ENCODE results near the gene C10orf62.
A peak's percentile ranks its signal among the peaks of the same experiment; 100 is the strongest.
"Not testable (repeated sequence)": the region's sequence is repeated elsewhere in the genome, so short reads cannot be mapped to it uniquely, and the experiment has no call there.

The C10orf62 gene, protein sequence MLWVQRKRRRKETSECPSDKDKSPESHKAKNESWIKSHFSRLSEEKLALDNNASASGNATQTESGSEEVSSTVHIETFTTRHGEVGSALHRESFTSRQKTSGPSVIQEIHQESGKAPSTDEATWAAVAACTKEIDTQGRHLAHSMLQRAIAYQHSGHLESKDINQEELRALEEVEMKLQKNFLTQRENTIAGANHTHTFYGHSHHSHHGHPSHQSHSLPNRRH

DNA sequence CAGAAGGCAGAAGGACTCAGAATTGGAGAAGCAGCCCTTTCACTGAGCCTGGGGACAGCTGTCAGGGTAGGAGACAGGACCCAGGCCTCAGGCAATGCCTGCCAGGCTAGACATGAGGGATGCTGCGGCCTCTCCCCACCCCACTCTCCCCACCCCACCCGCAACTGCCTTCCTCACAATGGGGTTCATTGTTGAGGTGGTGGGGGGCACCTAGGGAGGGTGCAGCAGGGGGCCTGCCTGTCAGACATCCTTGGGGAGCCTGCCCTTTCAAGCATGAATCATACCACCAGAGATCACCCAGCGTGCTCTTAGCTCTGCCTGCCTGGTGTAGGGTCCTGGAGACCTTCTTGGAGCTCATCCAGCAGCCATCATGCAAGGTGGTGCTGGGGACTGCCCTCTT is at the start of gene C10orf62:
Gene C10orf62 (plus strand): TSS at position 243 of the 400 bp plus-strand sequence. CDS start 177 bp downstream, outside the sequence.
- no peak for DNase-seq

DNA sequence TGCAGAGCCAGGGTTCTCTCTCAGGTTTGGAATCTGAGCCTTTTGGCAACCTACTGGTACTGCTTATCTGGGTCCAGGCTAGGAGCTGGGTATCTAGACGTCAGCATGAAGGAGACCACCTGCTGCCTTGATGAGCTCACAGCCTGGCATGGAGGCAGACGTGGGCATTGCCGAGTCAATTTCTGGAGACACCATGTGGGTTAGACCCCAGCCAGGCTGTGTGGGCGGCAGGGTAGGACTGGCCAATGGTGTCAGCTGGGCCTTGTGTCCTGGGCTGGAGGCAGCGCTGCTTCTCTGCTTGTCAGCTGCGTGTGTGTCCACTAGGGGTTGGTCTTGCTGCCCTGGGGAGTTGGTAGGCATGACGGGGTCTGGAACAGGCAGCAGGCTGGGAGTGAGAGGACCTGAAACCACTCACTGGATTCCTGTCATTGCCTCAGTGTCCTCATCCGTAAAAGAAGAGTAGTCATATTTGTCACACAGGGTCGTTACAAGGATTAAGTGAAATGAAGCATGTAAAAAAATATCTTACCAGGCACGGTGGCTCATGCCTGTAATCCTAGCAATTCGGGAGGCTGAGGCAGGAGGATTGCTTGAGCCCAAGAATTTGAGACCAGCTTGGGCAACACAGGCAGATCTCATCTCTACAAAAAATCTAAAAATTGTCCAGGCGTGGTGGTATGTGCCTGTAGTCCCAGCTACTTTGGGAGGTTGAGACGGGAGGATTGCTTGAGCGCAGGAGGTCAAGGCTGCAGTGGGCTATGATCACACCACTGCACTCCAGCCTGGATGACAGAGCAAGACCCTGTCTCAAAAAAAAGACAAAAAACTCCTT is 48.6 kb upstream of the C10orf62 start:
- DNase-seq: no peak

DNA sequence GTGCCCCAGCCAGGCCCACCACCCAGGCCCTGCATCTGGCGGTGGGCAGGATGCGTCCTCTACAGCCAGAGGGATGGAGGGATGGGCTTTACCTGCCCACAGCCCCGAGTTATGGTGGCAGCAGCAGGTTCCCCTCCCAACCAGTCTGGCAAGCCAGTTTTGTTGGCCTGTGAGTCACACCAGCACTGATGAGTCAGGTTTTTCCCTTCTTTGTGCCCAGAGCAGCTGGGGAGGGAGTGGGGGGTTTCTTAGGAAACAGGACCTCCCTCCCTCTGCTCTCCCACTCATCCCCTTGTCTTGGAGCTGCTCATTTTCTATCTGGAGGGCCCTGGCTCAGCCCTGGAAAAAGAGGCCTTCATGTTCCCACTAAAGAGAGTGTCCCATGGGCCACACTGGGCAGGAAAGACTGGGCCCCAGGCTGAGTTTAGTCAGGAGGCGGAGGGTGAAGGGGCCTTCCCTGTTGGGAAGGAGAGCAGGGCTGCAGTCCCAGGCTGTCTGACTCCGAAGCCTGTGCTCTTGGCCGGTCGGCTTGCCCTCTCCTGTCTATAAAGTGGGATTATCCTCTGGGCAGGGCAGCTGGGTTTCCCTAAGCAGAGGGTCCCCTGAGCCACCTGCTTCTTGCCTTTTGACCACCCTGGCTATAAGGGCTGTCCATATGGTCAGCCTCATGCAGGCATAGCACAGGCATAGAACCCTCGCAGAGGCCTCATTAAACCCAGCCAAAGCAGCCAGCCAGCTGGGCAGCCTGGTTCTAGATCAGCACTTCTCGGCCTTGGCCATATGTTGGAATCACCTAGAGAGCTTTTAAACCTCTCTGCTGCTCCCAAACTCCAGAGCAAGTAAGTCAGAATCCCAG is 47.1 kb upstream of the C10orf62 start:
- DNase-seq: no peak

DNA sequence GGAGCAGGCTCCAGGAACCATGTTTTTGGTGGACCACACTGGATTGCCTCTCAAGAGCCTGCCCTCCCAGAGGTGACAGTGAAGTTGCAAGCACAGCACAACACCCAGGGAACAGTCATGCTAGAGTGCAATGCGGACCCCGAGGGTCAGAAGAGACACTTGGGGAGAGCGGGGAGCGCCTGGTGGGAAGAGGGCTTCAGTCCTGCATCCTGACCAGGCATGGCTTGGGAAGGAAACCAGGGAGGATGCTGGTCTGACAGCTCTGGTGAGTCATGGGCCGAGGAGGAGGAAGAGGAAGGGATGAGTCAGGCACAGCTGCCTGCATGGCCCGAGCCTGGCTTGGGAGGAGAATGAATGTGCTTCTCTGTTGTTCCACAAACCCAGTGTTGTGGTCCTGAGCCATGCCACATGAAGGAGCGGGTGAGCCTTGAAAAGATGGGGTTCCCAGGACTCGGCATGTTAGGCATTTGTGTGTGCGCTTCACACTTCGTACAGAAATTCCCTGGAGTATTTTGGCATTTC is 46.4 kb upstream of the C10orf62 start:
- DNase-seq: no peak

DNA sequence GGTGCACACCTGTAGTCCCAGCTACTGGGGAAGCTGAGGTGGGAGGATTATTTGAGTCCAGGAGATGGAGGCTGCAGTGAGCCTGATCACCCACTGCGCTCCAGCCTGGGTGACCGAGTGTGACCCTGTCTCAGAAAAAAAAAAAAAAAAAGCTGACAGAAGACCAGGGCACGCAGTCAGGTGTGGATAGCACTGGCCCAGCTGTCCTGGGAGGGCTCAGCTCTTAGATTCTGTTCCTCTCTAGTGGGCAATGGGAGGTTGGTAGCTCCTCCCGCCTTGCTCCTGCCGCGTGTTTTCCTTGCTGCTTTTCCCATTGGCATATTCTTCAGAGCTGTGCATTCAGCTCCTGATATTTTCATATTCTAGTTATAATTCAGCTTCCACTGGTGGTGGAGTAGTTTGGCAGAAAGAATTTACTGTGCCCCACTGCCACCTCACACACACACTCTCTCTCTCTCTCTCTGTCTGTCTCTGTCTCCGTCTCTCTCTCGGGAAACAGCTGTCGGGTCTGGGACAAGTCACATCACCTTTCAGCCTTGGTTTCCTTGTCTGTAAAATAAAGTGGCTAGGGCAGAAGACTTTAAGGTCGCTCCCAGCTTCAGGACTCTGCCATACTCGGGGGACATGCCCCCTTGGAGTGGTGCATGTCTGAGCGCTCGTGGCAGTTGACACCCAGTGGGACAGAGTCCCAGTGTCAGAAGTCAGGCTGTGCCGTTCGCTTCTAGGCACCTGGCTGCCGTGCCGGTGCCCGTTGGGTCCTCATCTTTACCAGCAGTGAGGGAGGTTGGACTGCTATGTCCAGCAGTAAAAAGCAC is 42.9 kb upstream of the C10orf62 start:
- DNase-seq: no peak

DNA sequence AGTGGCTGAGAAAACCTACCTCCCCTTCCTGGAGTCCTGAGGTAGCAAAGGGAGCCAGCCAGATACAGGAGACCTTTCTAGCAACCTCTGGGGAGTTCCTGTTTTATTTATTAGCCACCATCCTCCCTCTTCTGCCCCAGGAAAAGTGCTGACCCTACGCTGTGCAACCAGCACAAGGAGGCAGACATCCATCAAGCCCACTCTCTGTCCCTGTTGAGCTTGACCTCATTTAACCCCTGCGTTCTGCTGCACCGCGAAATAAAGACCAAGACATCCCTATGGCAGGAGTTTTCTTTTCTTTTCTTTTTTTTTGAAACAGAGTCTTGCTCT is 42.3 kb upstream of the C10orf62 start:
- no peak for DNase-seq

DNA sequence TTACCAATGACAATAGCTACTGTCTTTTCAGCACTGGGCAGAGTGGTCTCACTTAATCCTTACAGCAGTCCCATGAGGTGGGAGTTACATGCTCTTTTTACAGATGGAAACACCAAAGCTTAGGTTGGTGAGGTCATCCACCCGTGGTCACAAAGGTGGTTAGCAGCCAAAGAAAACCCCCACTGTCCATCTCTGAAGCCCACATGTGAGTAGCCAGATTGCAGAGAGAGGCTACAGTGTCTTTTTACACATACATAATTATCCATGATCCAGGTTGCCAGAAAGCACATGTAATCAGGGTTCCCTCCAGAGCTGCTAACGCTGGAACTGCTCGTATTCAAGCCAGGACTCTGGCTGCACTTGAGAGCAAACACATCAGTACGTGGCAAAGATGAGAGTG is 41.6 kb upstream of the C10orf62 start:
- DNase-seq: no peak

DNA sequence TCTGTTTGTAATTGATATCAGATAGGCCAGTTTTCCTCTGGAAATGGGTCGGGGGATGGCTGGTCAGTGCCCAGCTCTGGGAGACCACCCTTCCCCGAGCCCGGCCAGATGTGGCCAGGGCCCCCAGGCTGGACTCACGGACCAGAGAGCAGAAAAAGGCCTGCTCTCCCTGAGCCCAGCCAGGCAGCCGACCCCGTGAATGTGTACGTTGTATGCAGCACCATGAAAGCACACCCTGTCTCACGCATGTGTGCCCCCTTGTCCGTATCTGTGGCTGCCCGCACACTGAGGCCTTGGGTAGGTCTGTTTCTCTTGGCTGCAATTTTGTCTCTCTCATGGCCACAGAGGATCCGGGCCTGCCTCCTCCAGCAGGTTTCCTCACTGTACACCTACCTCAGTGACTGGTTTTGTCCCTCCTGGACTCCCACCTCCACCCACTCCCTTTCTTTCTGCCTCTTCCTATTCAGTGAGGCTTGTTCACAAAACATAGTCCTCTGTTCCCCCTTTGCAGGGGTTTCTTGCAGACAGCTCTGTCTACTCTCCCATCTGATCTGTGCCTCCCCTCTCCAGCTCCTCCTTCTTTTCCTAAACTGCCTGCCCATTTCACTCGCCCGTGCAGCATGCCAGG is 40.6 kb upstream of the C10orf62 start:
- DNase-seq: no peak

DNA sequence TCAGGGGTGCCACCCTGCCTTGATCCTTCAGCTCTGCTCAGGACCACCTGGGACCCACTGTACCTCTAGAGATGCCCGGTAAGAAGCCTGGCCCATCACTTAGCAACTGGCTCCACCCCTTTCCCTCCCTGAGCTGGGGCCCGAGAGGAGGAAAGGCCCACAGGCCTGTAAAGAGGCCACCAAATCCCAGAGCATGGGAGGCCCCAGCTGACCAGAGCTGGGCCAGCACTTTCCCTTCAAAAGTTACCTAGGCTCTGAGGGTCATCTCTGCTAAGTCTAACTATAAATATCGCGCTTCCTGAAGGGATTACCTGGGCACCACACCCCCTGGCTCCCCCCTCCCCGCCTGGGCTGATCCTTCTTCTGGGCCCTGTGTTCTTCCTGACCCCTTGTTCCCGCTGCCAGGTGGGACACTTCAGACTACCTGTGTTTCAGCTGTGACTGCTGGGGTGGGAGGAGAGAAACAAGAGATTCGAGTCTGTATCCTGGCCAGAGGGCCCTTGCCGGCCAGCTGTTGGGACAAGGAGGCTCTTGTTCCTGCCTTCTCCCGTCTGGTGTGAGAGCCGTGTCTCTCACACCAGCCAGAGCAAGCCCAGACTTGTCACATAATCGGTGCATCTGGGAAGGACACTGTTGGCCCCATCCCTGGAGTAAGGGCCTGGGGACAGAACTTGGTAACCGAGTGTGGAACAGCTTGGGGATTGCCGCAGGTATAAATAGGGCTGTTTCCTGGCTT is 39.8 kb upstream of the C10orf62 start:
- peak; percentile 46 to 79 (median 56) for DNase-seq

DNA sequence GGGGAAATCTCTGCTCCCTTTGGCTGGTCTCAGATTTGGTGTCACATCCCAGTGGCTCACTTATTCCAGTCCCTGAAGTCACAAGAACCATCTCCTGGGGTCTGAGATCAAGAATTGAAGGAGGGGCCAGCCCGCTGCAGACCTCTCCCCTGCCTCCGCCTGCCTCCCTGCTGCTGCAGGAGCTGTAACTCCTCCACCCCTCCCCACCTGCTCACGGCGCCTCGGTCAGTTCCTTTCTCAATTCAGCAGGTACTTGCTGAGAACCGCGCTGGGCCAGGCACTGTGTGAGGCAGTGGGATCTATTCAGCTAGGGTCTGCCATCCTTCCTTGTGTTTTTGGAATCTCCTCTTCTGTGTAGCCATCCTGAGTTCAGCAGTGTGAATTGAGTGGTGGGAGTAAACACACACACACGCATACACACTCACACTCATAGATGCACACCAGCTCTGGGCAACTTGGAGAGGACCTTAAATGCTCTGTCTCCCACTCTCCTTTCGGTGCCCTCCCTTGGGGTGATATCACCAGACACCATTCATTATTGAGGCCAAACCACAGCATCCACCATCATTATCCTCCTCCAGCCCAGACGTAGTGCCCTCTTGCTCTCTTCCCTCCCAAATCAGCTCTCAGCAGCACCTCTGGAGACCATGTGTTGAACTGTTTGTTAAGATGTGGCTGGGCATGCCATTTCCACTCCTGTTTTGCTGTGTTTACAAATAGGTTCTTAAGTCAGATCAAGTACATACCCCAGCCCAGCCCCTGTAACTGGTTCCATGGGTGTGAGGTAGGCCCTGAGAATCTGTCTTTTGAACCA is 39.0 kb upstream of the C10orf62 start:
- DNase-seq: peak in 2 of 3 experiments; percentile 22 to 28

DNA sequence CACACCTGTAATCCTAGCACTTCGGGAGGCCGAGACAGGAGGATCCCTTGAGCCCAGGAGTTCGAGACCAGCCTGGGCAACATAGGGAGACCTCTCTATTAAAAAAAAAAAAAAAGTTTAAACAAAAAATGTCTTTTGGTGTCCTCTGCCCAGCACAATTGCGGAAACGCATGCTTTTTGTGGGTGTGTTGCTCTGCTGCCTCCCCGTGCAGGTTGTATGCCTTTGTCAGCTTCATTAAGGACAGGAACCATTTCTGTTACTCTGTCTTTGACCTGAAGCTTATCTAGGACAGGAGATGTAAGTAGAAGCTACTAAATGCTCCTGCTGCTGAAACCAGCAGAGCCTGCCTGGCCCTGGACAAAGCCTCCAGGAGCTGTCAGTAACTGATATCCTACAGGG is 38.2 kb upstream of the C10orf62 start:
- DNase-seq: no peak

DNA sequence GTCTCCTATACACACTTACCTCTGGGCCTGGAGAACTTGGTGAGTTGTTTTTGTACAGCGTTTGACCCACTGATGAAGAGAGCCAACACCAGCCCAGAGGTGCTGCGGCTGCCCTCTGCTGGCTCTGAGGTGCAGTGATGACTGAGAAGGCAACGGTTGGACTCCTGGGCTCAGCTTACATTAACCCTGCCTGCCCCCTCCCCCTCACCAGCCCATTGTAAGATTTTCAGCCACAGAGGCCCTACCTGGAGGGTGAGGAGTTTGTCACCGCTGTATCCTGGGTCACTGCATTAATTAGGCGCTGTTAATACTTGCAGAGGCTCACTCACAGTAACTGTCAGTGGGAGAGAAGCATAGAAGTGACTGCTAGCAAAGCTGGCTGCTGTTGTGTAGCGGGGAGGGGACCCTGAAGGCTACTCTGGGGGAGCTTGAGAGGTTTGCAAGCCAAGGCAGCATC is 35.9 kb upstream of the C10orf62 start:
- DNase-seq: peak; percentile 30 to 64 (median 54)

DNA sequence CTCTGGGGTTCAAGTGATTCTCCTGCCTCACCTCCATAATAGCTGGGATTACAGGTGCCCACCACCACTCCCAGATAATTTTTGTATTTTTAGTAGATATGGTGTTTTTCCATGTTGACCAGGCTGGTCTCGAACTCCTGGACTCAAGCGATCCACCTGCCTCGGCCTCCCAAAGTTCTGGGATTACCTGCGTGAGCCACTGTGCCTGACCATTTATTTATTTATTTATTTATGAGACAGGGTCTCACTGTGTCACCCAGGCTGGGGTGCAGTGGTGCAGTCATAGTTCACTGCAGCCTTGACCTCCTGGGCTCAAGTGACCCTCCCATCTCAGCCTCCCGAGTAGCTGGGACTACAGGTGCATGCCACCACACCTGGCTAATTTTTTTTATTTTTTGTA is 35.2 kb upstream of the C10orf62 start:
- DNase-seq: not testable (repeated sequence)

DNA sequence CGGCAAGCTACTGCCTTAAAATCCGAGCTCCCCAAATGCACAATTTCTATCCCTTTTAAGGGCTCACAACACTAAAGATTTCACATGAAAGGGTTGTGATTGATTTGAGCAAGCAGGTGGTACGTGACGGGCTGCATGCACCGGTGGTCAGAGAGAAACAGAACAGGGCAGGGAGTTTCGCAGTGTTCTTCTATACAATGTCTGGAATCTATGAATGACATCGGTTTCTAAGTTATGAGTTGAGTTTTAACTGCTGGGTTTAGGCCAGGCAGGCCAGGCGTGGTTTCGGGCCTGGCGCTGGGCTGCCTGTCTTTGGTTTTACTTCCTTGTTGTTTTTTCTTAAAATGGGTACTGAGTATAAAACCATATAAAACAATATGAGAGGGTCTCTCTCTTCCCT is 34.0 kb upstream of the C10orf62 start:
- DNase-seq: not testable (repeated sequence)

DNA sequence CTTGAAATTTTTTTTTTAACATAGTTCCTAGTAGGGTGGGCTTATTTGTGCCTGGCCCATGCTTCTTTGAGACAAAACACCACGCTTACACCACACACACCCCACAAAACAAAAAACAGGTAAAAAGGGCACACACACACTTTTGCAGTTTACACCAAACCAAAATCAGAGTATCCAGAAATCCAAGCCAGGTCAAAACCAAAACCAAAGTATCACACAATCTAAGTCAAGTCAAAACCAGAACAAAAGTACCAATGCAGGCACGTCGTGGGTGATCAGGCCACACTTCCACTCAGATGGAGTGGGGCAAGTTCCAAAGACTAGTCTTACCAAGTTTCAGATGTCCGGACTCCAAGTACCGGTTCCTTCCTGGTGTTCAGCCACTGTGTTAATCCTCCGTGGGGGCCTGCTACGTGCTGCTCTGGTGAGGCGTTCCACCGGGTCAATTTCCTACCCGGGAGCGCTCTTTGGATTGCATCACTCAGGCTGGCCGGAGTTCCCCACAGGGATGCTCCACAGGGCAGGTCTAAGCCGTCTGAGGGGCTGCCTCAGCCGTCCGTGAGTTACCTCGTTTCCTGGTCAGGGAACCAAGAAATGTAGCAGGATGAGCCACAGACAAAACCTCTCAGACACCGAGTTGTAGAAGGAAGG is 28.7 kb upstream of the C10orf62 start:
- not testable (repeated sequence) for DNase-seq

DNA sequence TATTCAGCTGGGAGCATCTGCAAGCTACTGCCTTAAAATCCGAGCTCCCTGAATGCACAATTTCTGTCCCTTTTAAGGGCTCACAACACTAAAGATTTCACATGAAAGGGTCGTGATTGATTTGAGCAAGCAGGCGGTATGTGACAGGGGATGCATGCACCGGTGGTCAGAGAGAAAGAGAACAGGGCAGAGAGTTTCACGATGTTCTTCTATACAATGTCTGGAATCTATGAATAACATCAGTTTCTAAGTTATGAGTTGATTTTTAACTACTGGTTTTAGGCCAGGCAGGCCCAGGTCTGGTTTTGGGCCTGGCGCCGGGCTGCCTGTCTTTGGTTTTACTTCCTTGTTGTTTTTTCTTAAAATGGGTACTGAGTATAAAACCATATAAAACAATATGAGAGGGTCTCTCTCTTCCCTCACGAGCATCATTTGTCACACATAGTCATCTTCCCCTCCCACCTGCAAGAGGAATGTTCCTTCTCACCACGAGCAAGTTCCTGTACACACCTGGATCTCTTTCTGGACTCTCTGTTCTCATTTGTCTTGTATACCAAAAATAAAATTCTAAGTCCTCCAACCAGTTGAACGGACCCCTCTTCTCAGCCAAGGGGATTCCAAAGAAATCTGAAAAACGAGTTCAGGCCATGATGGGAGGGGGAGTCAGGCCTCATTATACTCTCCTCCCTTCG is 28.0 kb upstream of the C10orf62 start:
- not testable (repeated sequence) for DNase-seq

DNA sequence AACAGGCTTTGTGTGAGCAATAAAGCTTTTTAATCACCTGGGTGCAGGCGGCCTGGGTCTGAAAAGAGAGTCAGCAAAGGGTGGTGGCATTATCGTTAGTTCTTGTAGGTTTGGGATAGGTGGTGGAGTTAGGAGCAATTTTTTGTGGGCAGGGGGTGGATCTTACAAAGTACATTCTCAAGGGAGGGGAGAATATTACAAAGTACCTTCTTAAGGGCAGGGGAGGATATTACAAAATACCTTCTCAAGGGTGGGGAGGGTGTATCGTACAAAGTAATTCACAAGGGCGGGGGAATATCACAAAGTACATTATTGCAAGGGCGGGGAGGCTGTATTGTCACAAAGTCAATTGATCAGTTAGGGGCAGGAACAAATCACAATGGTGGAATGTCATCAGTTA is 27.2 kb upstream of the C10orf62 start:
- not testable (repeated sequence) for DNase-seq

DNA sequence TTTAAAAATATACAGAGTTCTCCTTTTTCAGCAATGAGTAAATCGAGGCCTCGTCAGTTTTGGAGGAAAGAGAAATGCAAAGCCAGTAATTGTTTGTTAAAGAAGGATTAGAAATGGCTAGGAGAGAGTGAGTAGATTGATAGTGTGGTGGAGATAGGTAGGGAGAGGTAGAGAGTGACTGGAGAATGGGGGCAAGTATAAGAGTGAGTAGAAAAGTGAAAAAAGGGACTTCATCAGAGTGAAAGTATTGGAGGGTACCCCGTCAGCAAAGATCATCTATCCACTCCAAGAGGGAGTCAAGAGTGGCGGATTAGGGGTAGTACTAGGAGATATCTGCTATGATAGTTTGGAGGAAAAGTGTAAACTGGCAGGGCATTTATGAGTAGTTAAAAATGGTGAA is 26.2 kb upstream of the C10orf62 start:
- DNase-seq: no peak

DNA sequence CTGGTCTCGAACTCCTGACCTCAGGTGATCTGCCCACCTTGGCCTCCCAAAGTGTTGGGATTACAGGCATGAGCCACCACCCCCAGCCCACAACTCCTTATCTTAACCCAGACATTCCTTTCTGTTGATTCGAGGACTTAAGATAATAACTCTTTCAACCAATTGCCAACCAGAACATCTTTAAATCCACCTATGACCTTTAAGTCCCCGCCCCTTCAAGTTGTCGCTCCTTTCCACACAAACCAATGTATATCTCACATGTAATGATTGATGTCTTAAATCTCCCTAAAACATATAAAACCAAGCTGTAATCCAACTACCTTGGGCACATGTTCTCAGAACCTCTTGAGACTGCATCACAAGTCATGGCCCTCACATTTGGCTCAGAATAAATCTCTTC is 24.7 kb upstream of the C10orf62 start:
- DNase-seq: no peak

Data from NCI-H1417 (cell line).